Loucy (cell line): ENCODE measurements around the gene RANBP3.

Experiments used
- EZH2phosphoT487 ChIP-seq: fragments of 200-600 bp; IDR thresholded peaks from 2 replicates; pipeline ENCODE4 v1.6.1; 2018; ENCODE audit warnings: antibody characterized with exemption, mild to moderate bottlenecking, moderate library complexity, borderline replicate concordance
- TF ChIP-seq, protein P1 (sequence below): fragments of 200-600 bp; sonication (generic); conservative IDR thresholded peaks from 2 replicates; pipeline ENCODE4 v1.5.1; 2014; ENCODE audit warnings: mild to moderate bottlenecking, antibody characterized with exemption, low read length

DNA sequence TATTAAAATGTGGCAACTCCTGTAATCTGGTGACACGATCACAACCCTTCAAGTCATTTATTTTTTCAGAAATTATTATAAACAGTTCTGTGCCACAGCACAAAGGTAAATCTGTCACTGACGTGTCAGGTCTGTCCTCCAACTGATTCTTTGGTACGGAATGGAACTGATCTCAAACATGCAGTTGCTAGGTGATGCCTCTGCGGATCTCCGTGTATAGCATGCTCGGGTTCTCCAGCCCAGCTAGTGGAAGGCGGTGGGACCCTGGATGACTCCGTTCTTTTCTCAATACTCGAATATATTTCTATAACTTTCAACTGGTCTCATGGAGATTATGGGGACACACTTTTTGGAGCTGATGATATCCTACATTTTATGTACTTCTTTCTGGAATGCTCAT lies 11.0 kb downstream of the RANBP3 start:
- no peak for TF ChIP-seq EZH2phosphoT487
- TF ChIP-seq, protein P1, sequence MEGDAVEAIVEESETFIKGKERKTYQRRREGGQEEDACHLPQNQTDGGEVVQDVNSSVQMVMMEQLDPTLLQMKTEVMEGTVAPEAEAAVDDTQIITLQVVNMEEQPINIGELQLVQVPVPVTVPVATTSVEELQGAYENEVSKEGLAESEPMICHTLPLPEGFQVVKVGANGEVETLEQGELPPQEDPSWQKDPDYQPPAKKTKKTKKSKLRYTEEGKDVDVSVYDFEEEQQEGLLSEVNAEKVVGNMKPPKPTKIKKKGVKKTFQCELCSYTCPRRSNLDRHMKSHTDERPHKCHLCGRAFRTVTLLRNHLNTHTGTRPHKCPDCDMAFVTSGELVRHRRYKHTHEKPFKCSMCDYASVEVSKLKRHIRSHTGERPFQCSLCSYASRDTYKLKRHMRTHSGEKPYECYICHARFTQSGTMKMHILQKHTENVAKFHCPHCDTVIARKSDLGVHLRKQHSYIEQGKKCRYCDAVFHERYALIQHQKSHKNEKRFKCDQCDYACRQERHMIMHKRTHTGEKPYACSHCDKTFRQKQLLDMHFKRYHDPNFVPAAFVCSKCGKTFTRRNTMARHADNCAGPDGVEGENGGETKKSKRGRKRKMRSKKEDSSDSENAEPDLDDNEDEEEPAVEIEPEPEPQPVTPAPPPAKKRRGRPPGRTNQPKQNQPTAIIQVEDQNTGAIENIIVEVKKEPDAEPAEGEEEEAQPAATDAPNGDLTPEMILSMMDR = no peak
